Purkinje cell (primary cell): ENCODE results near the gene ATF1. TPM values are rescaled to one million over a fixed set of nuclear protein-coding genes. Genes with fewer than 3 reads are reported as not detected.

Source experiments
- polyA plus RNA-seq: library from polyadenylated mRNA; unstranded; fragments of >200 nt; fragmentation: Nextera tagmentation; gene quantifications from 2 replicates; pipeline ENCODE4 v1.2.1, GENCODE V29; 2014

The ATF1 gene
- 9.5 and 13.3 TPM in 2 replicates for polyA plus RNA-seq

GRCh38 chr12:50763639-50764285 is at the start of gene ATF1:
Gene ATF1, plus strand, starts transcription at chr12:50764101. Its CDS starts 16,045 bp downstream, at chr12:50780146.

GRCh38 chr12:50842637-50843493 is 79.0 kb downstream of the ATF1 start, which contains the start of gene TMPRSS12:
Gene TMPRSS12, plus strand, starts transcription at chr12:50842926. Its CDS starts 39 bp downstream, at chr12:50842965.

Other genes starting within 250 kb of the ATF1 start
- gene TMPRSS12, start 78.8 kb downstream of the ATF1 start, polyA plus RNA-seq, result 0.73 TPM in 1 of 2 replicates, not detected in the other
- gene HIGD1C, start 188.4 kb downstream of the ATF1 start, polyA plus RNA-seq, result not detected in 2 replicates